GM19467 (cell line): Measurements from ENCODE around the gene RAB31.

Experiments
- ATAC-seq: cut with Tn5 transposase; IDR thresholded peaks from one replicate; pipeline ENCODE4 v1.9.1; 2021; ENCODE audit warnings: mild to moderate bottlenecking, moderate library complexity; ENCODE audit not compliant: unreplicated experiment

Gene RAB31

DNA sequence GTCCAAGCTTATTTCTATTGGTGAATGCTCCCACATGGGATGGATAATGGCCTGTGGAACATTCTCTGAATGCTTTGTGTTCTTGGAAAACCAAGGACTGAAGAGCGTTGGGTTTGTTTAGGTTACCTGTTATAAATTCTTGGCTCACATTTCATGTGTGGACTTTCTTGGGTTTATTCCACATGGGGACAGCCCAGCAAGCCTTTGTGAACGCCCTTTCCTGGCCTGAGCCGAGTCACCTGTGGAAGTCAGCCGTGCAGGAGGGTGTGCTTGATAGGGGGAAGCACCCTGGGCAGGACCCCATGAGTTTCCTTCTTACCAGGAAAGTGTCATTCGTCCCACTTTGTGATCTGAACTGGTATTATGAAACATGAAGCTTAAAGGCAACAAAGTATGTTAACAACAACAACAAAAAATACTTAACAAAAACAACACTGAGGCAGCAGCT is 4.1 kb downstream of the RAB31 start:
- no peak for ATAC-seq

DNA sequence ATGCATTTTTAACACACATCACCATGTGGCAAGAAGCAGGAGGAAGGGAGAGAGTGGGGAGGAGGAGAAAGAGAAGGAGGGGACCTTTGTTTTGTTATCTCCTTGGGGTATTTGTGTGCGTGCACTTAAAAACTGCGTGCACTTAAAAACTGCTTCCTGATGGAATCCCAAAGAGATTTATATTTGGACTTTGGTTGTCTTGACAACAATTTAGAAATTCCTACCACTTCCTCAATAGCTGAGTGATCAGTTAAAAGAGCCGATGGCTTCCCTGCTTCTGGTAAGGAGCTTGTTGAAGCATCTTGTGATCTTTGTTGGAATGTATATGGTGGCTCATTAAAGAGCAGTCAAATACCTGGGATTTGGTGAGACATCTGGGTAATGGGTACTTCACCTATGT is 4.5 kb downstream of the RAB31 start:
- no peak for ATAC-seq

DNA sequence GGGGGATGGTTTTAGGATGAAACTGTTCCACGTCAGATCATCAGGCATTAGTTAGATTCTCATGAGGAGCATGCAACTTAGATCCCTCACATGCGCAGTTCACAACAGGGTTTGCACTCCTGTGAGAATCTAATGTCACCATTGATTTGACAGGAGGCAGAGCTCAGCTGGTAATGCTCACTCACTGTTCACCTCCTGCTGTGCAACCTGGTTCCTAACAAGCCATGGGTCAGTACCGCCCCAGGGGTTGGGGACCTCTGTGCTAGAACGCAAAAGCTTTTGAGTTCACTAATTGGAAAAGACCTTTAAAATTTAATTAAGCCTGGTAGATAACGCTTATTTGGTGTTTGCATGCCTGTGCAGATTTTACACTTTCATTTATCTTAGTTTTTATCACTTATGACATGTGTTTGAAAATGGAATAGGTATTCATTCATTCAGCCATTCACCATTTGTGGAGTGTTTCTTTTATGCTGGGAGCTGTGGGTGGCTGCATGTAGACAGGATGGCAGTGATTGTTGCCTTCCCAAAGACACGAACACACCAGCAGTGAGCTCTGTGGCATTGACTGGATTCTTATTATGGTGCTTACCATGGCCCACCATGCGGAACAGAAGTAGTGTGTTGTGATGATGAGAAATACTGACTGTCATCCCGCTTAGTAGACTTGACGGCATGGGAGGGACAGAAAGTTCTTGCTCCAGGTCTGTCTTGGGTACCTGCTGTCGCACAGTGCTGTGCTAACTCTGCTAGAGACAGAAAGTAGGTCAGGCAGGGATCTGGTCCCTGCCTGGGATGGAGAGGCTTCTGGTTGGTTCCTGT is 6.4 kb downstream of the RAB31 start:
- no peak for ATAC-seq

DNA sequence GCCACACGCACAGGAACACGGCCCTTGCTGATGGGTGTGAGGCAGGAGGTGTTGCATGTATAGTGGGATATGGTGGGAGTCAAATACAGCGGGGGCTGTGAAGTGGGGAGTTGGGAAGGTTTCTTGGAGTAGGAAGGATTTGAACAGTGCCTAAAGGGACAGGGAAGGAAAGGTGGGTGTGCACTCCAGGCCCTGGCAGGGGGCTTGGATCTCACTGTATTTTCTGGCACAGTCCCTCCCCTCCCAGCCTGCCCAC is 6.9 kb downstream of the RAB31 start:
- ATAC-seq = no peak

DNA sequence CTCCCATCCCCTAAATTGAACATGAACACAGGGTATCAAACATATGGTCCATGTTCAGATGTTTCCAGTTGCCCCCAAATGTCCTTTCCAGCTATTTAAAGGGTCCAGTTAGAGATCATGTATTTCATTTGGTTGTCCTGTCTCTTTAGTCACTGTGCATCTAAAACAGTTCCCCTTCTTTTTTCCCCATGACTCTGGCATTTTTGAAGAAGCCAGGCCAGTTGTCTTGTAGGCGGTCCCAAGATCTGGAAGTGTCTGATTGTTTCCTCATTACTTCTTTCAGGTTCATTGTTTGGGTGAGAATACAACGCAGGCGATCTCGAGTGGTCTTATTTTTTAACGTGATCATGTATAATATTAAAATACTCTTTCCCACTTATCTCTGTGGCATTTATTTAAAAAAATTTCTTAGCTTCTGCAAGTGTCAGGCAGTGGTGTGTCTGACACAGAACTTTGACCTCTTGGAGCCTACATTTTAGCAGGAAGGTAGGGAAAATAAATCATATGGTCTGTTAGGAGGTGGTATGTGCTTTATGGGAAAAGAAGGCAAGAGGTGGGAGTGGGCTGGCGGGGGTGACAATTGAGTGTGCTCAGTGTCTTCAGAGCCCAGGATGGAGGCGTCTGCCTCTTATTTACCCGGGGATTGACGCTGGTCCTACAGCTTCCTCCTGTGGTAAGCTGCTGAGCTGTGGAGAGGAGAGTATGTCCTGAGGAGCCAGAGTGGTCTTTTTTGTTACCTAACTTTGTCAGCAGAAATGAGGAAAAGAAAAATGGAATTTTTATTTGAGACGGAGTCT is 8.1 kb downstream of the RAB31 start:
- ATAC-seq = no peak

DNA sequence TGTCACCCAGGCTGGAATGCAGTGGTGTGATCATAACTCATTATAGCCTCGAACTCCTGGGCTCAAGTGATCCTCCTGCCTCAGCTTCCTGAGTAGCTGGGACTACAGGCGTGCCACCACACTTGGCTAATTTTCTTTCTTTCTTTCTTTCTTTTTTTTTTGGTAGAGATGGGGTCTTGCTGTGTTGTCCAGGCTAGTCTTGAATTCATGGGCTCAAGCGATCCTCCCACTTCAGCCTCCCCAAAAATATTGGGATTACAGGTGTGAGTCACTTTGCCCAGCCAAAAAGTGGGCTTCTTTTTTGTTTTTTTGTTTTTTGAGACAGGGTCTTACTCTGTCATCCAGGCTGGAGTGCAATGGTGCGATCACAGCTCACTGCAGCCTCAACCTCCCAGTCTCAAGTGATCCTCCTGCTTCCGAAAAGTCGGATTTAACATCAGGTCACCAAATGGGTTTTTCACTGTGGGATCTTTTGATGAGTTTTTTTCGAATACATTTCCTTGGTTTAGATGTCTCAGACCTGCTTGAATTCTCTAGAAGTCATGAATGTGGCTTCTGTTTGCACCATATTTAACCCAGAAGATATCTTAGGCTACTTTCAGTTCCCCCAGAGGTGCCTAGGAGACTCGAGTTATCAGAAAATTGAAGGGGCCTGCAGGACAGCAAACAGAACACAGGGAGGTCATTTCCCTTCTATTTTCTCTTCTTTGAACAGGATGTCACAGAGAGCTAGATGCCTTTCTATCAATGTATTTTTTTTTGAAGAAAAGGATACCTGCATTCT is 8.9 kb downstream of the RAB31 start:
- no peak for ATAC-seq

DNA sequence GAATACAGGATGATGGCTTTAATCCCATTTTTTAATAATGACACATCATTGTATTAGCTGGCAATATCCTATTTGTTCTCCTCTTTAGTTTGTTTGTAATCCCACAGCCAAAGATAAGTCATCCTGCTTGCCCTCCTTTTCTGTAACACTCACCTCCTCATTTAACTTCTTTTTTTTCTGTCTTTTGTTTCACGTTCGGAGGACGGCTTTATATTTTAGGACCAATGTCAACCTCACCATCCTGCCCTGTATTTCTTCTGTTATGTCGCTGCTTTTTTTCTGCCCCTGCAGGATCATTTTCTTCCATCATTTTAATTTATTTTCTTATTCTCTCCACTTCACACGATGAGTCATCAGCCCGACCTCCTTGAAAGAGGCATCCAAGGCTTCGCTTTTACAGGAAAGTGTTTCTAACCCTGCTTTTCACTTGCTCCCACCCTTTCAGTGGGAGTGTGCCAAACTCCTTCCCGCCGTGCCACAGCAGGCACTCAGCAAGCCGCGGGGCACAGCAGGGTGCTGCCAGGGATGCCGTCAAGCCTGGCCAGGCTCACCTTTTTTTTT is 11.4 kb downstream of the RAB31 start:
- ATAC-seq = no peak

DNA sequence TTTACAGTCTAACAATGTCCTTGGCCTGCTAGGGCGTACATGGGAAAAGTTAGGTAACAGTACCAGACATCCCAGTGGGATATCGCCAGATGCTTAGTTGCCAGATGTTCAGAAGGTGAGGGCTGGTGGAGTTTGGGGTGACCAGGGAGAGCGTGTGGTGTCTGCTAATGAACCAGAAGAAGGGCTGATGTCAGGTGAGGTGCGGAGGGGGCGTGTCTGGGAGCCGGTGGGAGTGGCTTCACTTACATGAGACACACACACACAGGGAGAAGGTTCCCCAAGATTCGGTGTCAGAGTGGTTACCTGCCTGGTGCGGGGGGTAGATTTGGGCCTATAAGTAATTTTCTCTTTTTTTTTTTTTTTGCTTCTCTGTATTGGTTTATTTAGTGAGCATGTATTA is 12.2 kb downstream of the RAB31 start:
- ATAC-seq = no peak

DNA sequence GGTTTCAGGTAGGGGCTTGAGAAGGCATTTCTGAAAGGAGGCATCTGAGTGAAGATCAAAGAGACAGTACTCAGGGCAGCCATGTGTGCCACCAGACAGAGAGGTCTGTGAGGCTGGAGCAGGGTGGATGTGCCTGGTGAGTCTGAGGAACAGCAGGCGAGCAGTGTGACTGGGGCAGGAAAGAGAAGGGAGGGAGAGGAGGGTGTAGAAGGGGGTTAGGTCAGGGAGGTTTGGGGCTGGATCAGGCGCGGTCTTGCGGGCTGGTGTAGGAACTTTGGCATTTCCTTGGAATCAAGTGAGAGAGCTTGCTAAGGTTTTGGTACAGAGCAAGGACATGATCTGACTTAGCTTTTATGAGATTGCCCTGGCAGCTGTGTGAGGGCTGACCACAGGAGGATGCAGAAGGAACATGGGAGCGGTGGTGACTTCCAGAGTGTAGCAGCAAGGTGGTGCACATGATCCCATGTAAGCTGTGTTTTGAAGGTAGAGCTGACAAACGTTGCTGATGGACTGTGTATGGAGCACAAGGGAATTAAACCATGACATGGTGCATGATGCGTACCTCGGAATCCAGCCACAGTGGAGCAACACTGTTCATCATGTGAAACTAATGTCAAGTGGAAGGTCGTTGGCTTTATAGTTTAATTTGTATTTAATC is 13.9 kb downstream of the RAB31 start:
- ATAC-seq = no peak

DNA sequence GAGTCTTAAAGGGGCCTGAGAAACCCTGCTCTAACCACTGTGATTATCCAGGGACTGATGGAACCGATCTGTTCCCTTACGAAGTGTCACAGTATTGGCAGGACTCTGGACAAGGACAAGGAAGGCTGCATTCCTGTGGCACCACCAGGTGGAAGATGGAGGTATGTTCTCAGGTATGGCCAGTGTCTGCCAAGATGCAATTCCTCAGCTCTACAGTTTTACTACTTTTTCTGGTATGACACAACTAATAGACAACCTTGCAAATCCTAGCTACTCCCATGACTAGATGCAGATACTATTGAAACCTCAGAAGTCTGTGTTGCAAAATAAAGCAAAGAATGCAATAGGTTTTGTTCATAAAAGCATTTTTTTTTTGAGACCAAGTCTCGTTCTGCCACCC is 14.6 kb downstream of the RAB31 start:
- no peak for ATAC-seq

DNA sequence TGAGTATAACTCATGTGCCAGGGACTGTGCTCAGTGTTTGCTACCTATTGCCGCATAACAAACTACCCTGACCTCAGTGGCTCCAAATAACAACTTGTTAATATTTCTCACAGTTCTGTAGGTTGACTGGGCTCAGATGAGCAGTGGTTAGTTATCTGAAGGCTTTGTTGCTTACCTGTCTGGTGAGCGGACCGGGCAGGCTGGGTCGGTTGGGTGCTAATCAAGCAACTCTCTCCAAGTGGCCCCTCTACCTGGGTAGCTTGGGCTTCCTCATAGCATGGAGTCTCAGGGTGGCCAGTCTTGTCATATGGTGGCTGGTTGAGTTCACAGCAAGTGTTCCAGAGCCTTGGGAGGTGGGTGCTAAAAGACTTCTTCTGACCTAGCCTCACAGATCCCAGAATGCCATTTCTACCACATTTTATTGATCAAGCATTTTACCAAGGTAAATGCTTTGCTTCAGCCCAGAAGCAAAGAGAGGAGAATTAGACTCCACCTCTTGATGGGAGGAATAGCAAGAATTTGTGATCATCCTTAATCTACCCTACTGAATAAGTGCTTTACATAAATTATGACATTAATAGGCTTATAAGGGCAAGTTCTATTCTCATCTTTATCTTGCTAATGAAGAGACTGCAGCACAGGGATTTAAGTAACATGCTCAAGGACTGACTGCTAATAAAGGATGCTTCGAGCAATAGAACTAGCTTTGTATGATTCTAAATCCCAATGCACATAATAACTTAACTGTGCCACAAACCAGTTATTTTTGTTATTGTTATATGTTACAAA is 16.9 kb downstream of the RAB31 start:
- ATAC-seq = no peak

DNA sequence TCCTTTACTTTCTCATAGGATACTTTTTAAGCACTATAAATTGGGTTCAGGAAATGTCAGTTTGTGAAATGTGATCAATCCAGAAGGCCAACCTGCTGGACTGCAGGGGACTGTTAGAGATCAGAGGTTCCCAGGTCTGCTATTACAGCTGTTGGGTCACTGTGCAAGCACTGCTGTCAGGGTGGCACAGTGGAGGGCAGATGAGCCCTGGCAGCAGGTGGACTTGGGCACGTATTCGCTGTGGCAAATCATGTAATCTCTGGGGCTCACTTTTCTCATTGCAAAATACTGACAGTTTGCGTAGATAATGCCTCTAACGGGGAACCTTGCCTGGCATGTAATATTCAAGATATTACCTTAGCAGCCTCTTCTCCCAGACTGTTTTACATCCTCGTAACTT is 18.1 kb downstream of the RAB31 start:
- ATAC-seq = no peak

DNA sequence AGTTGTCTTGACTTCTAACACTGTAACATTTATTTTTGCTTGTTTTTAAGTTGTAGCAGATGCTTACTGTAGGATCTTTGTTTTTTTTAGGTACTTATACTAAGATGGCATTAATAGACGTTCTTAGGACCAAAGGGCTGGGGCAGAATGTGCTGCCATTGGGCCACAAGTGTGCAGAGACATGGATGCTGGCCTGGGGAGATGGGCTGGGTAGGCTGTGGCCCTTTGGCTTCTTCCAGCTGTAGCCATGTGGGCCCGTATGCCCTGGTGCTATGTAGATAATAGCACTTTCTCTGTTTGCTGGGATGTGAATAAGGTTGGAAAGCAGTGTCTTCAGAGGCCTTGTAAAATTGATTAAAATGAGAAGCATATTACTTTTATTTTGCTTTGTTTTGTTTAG is 18.8 kb downstream of the RAB31 start:
- ATAC-seq = no peak

DNA sequence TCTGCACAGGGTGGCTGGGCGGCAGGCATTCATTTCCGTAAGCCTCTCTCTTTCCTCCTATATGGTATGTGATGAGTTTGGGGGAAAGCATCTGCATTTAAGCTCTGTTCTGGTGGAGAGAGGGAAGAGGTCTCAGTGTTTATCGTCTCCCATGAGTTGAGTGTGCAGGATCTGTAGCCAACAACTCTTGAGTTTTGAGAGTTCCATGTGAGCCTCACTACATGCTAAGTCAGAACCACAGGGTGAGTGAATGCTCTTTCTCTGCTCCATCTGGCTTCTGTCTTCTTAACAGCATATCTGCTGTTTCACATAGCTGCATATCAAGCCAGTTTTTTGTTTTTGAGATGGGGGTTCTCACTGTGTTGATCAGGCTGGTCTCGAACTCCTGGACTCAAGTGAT is 22.7 kb downstream of the RAB31 start:
- no peak for ATAC-seq

DNA sequence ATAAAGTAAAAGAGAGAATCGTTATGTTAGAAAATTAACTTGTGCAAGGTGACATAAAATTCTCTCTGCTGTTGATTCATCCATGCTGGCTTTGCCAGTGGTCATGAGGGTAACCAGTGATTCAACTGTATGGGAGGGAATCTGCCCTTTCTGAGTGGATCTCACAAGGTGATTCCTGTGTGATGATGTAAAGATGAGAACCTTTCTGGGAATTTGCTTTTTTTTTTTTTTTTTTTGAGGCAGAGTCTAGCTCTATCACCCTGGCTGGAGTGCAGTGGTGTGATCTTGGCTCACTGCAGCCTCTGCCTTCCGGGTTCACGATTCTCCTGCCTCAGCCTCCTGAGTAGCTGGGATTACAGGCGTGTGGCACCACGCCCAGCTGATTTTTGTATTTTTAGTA is 23.3 kb downstream of the RAB31 start:
- no peak for ATAC-seq

DNA sequence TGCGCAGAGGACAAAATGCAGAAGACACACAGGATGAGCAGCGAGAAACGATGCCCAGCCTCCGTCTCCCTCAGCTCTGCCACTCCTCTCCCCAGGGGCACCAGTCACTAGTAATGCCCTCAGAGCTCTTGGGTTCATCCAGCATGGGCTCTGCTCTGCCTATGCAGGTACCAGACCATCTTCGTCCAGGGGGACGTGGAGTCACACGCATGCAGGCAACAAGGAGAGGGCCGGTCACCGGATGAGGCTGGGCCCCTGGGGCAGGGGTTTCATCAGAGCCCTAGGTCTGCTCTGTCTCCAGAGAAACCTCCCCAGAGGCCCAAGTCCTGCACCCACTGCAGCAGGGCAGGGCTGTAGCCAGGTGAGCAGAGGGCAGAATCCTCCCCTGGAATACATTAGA is 23.9 kb downstream of the RAB31 start:
- no peak for ATAC-seq

DNA sequence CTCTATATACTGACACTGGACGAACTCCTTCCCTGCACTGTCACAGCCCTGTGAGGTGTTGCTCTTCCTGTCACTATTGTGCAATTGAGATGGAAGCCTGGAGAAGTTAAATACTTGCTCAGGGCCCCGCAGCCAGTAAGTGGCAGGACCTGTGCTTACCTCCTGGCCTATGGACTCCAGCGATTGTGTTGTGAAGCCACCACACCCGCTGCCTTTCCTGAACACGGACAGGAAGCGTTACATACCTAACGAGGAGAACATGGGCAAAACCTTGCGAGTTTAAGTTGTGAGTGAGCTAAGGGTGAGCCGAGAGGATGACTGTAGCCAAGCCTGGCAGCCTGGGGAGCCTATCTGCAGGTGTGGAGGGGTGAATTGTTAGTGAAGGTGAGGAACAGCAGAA is 26.1 kb downstream of the RAB31 start:
- ATAC-seq = no peak

DNA sequence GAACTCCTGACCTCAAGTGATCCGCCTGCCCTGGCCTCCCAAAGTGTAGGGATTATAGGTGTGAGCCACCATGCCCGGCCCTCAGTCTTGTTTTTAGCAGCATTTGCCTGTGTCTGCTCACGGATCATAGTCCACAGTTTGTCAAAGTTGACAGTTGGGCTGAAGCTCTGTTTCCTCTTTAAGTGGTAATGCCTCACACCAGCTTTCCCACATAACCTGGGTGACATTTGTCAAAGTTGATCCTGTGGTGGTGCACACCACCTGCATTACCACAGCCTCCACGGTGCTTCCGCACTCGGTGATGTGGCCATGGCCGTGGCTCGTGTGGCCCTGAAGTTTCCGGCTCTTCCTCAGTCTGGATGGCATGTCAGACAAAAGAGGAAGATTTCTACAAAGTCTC is 27.1 kb downstream of the RAB31 start:
- no peak for ATAC-seq

DNA sequence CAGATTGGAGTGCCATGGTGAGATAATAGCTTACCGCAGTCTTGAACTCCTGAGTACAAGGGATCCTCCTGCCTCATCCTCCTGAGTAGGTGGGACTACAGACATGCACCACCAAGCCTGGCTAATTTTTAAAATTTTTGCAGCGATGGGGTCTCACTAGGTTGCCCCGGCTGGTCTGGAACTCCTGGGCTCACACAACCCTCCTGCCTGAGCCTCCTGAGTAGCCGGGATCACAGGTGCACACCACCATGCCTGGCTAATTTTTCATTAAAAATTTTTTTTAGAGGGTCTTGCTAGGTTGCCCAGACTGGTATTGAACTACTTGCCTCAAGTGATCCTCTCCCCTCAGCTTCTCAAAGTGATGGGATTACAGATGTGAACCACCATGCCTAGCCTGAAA is 27.8 kb downstream of the RAB31 start:
- no peak for ATAC-seq

DNA sequence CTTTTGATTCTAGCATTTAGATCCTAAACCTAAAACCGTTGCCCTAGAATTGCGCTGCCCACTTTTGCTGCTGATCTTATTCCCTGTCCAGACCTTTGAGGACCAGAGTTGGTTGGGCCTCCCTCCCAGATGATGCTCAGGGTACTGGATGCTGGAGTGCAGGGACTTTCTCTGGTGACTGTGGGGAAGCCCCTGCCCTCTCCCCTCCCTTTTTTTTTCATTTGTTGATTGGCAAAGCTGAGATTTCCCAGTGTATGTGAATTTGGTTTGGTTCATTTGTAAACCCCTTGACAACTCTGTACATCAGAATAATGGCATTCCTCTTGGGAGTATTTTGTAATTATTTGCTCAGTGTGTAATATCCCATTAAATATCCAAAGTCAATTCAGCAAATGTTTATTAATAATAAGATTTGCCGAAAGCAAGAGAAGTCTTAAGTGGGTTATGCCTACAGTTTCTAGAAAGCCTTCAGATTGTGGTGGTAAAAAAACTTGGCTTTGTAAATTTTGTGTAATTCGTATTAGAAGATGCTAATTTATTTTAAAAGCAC is 28.3 kb downstream of the RAB31 start:
- no peak for ATAC-seq
